Lung (tissue), 12 donors: ENCODE results near the gene FBXO28. TPM values are rescaled to one million over a fixed set of nuclear protein-coding genes. Genes with fewer than 3 reads are reported as not detected.

Experiments
- ATAC-seq: fragments of 200-7000 bp; cut with Tn5 transposase; one replicate; pipeline ENCODE4 v1.9.1; 2020; ENCODE audit warnings: moderate number of reproducible peaks; ENCODE audit not compliant: insufficient read depth, low FRiP score
- DNase-seq, 3 donors: peaks; one replicate each; pipeline ENCODE4 v3.0.0-alpha.2; 2013 to 2017
- H3K27ac ChIP-seq, 2 donors: one replicate each; pipeline ENCODE4 v1.5.1; 2013; ENCODE audit warnings: mild to moderate bottlenecking in 2 of 2, moderate library complexity in 2 of 2, control low read depth in 1 of 2, inconsistent platforms in 1 of 2, low read depth in 1 of 2, low read length in 1 of 2
- H3K27me3 ChIP-seq, 3 donors: one replicate each; pipeline ENCODE4 v1.5.1; 2013; ENCODE audit warnings: low read length in 2 of 3; ENCODE audit not compliant: control insufficient read depth in 3 of 3, insufficient read depth in 3 of 3
- H3K36me3 ChIP-seq, 4 donors: one replicate each; pipeline ENCODE4 v1.5.1; 2013; ENCODE audit warnings: low read length in 4 of 4, mild to moderate bottlenecking in 1 of 4, moderate library complexity in 1 of 4; ENCODE audit not compliant: control insufficient read depth in 4 of 4, insufficient read depth in 4 of 4
- H3K4me1 ChIP-seq, 5 donors: one replicate each; pipeline ENCODE4 v1.5.1; 2013; ENCODE audit warnings: low read length in 5 of 5, mild to moderate bottlenecking in 2 of 5, moderate library complexity in 1 of 5; ENCODE audit not compliant: control insufficient read depth in 5 of 5, insufficient read depth in 5 of 5
- H3K4me3 ChIP-seq: one replicate; pipeline ENCODE4 v1.5.1; 2013; ENCODE audit warnings: mild to moderate bottlenecking, control low read depth, moderate library complexity
- H3K9ac ChIP-seq, 2 donors: one replicate each; pipeline ENCODE4 v1.5.1; 2013; ENCODE audit warnings: low read length in 2 of 2, control low read depth in 1 of 2; ENCODE audit not compliant: insufficient read depth in 1 of 2
- H3K9me3 ChIP-seq, 4 donors: one replicate each; pipeline ENCODE4 v1.5.1; 2013; ENCODE audit warnings: low read length in 3 of 4, mild to moderate bottlenecking in 1 of 4, moderate library complexity in 1 of 4; ENCODE audit not compliant: control insufficient read depth in 4 of 4, insufficient read depth in 3 of 4
- WGBS, 2 donors: extraction: QIAGEN DNeasy Blood & Tissue Kit; methylation state at CpG; one replicate each; pipeline ENCODE4 v1.1.7; 2013; 5-methylcytosine and 5-hydroxymethylcytosine counted together
- polyA plus RNA-seq, 2 donors: library from polyadenylated mRNA; stranded (reverse); fragments of 200-250 nt; gene quantifications; one replicate each; pipeline ENCODE4 v1.2.1, GENCODE V29; 2013
- total RNA-seq, 2 donors: library from RNA; depleted of rRNA in 1 of 2; stranded (reverse); fragments of >200 nt in 1 of 2; gene quantifications; one replicate each; pipeline ENCODE4 v1.2.1, GENCODE V29; 2014 to 2021
- TF ChIP-seq, protein P1 (sequence below): IDR thresholded peaks from 2 replicates; pipeline ENCODE4 v1.5.1; 2012; ENCODE audit warnings: mild to moderate bottlenecking; ENCODE audit errors: control extremely low read depth, extremely low read depth
- donor health status: control.
- donor health status: control.
- donor health status: Bipolar disorder and iron deficiency.
- donor health status: healthy.
- donor health status: DM: yes; HTN: yes; CAD: no.

The FBXO28 gene
- total and polyA plus RNA-seq, 4 donors = 10.1 to 41.5 (median 19.7) TPM

GRCh38 chr1:224193319-224193966 is 79.5 kb downstream of the FBXO28 start:
- no peak for DNase-seq
- H3K27me3 ChIP-seq = no peaks in the 10 kb centered on the region
- no peak for ATAC-seq
- WGBS, 2 donors = 87 to 90% methylated on average over 8 of the region's 8 CpGs
- TF ChIP-seq, protein P1, sequence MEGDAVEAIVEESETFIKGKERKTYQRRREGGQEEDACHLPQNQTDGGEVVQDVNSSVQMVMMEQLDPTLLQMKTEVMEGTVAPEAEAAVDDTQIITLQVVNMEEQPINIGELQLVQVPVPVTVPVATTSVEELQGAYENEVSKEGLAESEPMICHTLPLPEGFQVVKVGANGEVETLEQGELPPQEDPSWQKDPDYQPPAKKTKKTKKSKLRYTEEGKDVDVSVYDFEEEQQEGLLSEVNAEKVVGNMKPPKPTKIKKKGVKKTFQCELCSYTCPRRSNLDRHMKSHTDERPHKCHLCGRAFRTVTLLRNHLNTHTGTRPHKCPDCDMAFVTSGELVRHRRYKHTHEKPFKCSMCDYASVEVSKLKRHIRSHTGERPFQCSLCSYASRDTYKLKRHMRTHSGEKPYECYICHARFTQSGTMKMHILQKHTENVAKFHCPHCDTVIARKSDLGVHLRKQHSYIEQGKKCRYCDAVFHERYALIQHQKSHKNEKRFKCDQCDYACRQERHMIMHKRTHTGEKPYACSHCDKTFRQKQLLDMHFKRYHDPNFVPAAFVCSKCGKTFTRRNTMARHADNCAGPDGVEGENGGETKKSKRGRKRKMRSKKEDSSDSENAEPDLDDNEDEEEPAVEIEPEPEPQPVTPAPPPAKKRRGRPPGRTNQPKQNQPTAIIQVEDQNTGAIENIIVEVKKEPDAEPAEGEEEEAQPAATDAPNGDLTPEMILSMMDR = no peak
- H3K27ac ChIP-seq = no peak overlapping the region
- H3K4me1 ChIP-seq = peaks cover 0 to 6% (median 0%) of the 10 kb centered on the region in 5 donors
- H3K9ac ChIP-seq = no peak overlapping the region
- peaks cover 3 to 24% (median 10%) of the 10 kb centered on the region in 4 donors for H3K36me3 ChIP-seq
- no peaks in the 10 kb centered on the region for H3K9me3 ChIP-seq
- H3K4me3 ChIP-seq = no peak overlapping the region

DNA sequence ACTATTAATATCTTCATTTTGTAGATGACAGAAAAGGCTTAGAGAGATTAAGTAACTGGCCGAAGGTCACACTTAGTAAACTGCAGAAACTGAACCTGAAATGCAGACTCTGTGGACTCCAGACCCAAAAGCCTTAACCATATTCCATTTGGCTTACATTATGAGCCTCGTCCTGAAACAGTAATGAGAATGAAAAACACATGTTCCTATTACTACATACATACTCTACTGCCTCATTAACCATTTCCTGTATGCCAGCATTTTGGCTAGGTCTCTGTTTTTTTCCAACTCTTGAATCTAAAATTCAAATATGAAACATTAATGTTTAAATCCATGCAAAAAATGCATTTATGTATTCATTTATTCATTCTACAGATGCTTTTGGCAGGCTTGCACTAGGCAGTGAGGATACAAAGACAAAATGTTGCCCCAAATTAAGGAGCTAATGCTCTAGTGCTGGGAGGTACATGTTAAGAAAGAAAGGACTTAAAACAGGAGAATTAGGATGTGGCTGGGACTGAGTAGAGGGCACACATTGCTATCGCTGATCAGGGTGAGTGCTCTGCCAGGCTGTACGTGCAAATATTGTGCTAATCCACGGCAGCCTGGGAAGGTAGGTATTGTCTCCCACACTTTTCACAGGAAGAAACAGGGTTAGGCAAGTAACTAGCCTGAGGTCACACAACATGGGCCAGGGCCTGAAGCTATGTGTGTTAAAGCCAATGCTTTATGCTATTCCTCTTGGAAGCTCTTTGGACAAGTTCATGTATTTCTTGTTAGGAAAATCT is 83.1 kb downstream of the FBXO28 start:
- no peak for ATAC-seq
- Histone ChIP-seq H3K9me3 (no peaks in the 10 kb centered on the region), H3K9ac (no peak overlapping the region), H3K27me3 (no peaks in the 10 kb centered on the region), H3K4me3 (no peak overlapping the region), H3K4me1 (peaks cover 0 to 6% (median 0%) of the 10 kb centered on the region in 5 donors), H3K36me3 (peaks cover 3 to 11% (median 8%) of the 10 kb centered on the region in 4 donors), H3K27ac (no peak overlapping the region)
- peak in 2 of 3 donors; percentile 24 to 66 for DNase-seq
- 77 to 78% methylated on average over 5 of the region's 5 CpGs for WGBS, 2 donors
- TF ChIP-seq, protein P1 = no peak

DNA sequence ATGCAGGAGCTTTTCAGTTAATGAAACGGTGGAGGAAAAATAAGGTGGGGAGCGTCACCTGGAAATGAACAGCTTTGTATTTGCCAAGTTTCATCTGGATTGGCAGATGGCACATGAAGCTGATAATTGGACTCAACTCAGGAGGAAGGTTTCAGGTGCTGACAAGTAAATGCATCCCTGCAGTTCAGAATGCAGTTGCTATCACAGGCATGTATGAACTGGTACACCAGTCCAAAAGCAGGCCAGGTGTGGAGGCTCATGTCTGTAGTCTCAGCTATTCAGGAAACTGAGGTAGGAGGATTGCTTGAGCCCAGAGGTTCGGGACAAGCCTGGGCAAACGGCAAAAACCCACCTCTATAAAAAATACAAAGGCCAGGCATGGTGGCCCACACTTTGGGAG is 84.7 kb downstream of the FBXO28 start:
- H3K4me1 ChIP-seq = peaks cover 0 to 6% (median 0%) of the 10 kb centered on the region in 5 donors
- DNase-seq = no peak
- H3K27ac ChIP-seq = no peak overlapping the region
- peaks cover 0 to 5% (median 1%) of the 10 kb centered on the region in 4 donors for H3K36me3 ChIP-seq
- H3K27me3 ChIP-seq = no peaks in the 10 kb centered on the region
- 94 to 97% methylated on average over 4 of the region's 4 CpGs for WGBS, 2 donors
- TF ChIP-seq, protein P1 = no peak
- H3K4me3 ChIP-seq = no peak overlapping the region
- ATAC-seq = no peak
- no peak overlapping the region for H3K9ac ChIP-seq
- no peaks in the 10 kb centered on the region for H3K9me3 ChIP-seq
